NB4 (cell line): ENCODE measurements around the gene RASGRP3.

Experiments used
- CTCF ChIP-seq: IDR thresholded peaks from one replicate; pipeline ENCODE4 v1.5.1; 2012; ENCODE audit warnings: low read depth, low read length
- MAX ChIP-seq: IDR thresholded peaks from 2 replicates; pipeline ENCODE4 v1.6.1; 2011; ENCODE audit warnings: low read depth, low read length
- POLR2A ChIP-seq: IDR thresholded peaks from 2 replicates; pipeline ENCODE4 v1.6.1; 2011; ENCODE audit warnings: mild to moderate bottlenecking; ENCODE audit not compliant: insufficient read length; ENCODE audit errors: extremely low read depth

GRCh38 chr2:33467413-33467812 lies 9.0 kb upstream of the RASGRP3 start:
- TF ChIP-seq CTCF (no peak), POLR2A (no peak), MAX (no peak)
